GM12801 (cell line): ENCODE data around the gene SPRYD4.

Source experiments
- TF ChIP-seq, protein P1 (sequence below): IDR thresholded peaks from one replicate; pipeline ENCODE4 v1.5.1; 2011; ENCODE audit warnings: control low read depth; ENCODE audit not compliant: insufficient read length; ENCODE audit errors: extremely low read depth

SPRYD4 gene

DNA sequence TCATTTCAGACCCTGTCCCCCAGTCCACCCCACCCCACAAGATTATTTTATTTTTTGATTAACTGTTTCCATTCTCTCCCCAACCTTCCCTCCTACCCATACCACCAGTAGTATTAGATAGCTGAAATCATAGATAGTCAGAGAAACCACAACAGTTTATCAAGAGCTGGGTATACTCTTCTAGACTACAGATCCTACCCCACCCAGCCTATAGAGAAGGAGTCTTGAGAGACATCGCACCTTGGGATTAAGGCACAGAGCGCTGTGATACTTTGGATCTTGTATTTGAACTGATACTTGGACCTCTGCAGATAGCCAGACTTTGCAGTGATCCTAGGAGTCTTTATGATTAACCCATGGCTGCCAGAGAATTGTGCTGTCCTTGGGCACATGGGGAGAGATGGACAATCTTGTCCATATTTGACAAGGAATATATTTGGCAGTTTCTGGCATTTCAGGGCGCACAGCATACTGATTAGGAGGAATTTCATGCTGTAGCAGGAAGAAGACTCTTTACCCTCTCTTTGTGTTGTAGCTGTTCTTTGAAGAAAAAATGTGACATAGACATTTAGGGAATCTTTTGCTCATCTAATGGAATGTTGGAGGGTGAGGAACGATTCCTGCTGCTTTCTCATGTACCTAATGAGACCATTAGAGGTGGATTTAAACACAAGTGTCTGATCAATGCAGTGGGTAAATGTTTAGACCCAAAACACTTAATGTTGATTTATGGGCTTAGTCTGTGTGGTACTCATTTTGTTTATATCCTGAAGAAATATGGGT, 54.2 kb downstream of the SPRYD4 start:
- TF ChIP-seq, protein P1, sequence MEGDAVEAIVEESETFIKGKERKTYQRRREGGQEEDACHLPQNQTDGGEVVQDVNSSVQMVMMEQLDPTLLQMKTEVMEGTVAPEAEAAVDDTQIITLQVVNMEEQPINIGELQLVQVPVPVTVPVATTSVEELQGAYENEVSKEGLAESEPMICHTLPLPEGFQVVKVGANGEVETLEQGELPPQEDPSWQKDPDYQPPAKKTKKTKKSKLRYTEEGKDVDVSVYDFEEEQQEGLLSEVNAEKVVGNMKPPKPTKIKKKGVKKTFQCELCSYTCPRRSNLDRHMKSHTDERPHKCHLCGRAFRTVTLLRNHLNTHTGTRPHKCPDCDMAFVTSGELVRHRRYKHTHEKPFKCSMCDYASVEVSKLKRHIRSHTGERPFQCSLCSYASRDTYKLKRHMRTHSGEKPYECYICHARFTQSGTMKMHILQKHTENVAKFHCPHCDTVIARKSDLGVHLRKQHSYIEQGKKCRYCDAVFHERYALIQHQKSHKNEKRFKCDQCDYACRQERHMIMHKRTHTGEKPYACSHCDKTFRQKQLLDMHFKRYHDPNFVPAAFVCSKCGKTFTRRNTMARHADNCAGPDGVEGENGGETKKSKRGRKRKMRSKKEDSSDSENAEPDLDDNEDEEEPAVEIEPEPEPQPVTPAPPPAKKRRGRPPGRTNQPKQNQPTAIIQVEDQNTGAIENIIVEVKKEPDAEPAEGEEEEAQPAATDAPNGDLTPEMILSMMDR = no peak

DNA sequence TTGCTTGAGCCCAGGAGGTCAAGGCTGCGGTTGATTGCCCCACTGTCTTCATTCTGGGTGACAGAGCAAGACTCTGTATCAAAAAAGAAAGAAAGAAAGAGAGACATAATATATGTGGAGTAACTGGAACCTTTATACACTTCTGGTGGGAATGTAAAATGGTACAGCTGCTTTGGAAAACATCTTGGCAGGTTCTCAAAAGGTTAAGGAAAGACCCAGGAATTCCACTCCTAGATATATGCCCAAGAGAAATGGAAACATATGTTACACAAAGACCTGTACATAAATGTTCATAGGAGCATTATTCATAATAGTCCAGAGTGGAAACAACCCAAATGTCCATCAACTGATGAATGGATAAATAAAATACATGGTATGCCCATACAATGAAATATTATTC, 60.5 kb downstream of the SPRYD4 start:
- TF ChIP-seq, protein P1 = no peak
